IMR-90 (cell line): ENCODE results near the gene COL15A1. TPM values are rescaled to one million over a fixed set of nuclear protein-coding genes. Genes with fewer than 3 reads are reported as not detected.

Experiments used
- ATAC-seq: fragments of 200-7000 bp; cut with Tn5 transposase; 2 replicates; pipeline ENCODE4 v1.9.1; 2020; ENCODE audit warnings: low read depth, mild to moderate bottlenecking, moderate library complexity
- BruUV-seq: library from RNA; stranded (reverse); fragments of 400-500 nt; replicated peaks from 2 replicates; lab custom pipeline; 2021; lab: Mats Ljungman, UMichigan
- CTCF ChIA-PET: fragments of 300-600 bp; formaldehyde crosslinking; extraction: SDS; loops from one replicate; lab custom pipeline; 2021; ENCODE audit warnings: antibody characterized with exemption; lab: Yijun Ruan, JAX
- POLR2A ChIA-PET: fragments of 300-600 bp; sonication (Branson Sonifier 250); formaldehyde crosslinking; loops from one replicate; lab custom pipeline; 2022; ENCODE audit warnings: antibody characterized with exemption; ENCODE audit not compliant: unreplicated experiment; lab: Charles Lee
- DNase-seq: peaks from one replicate; pipeline ENCODE4 v3.0.0; 2013
- H2AFZ ChIP-seq: replicated peaks from 2 replicates; pipeline ENCODE3; 2013; ENCODE audit warnings: low read length, mild to moderate bottlenecking; ENCODE audit not compliant: poor library complexity
- H2AK5ac ChIP-seq: 2 replicates; pipeline ENCODE4 v1.6.1; 2013; ENCODE audit warnings: low read depth, low read length, inconsistent platforms
- H2AK9ac ChIP-seq: replicated peaks from 2 replicates; pipeline ENCODE3; 2013; ENCODE audit warnings: mild to moderate bottlenecking, low read depth, low read length, moderate library complexity; ENCODE audit not compliant: poor library complexity
- H2BK120ac ChIP-seq: 2 replicates; pipeline ENCODE4 v1.6.1; 2013; ENCODE audit warnings: low read depth, low read length, inconsistent platforms
- H2BK15ac ChIP-seq: 3 replicates; pipeline ENCODE4 v1.6.1; 2013; ENCODE audit warnings: low read depth, low read length, inconsistent platforms
- H2BK20ac ChIP-seq: 2 replicates; pipeline ENCODE4 v1.6.1; 2013; ENCODE audit warnings: low read depth, mild to moderate bottlenecking, inconsistent platforms, low read length, moderate library complexity
- H2BK5ac ChIP-seq: 2 replicates; pipeline ENCODE4 v1.6.1; 2013; ENCODE audit warnings: mild to moderate bottlenecking, low read depth, low read length, inconsistent platforms; ENCODE audit not compliant: poor library complexity, severe bottlenecking
- H3K14ac ChIP-seq: replicated peaks from 2 replicates; pipeline ENCODE4 v1.6.1; 2013; ENCODE audit warnings: low read depth, low read length, inconsistent platforms
- H3K18ac ChIP-seq: 2 replicates; pipeline ENCODE4 v1.6.1; 2013; ENCODE audit warnings: low read depth, low read length, control low read depth
- H3K23ac ChIP-seq: 2 replicates; pipeline ENCODE4 v1.6.1; 2013; ENCODE audit warnings: low read depth, low read length, inconsistent platforms
- H3K27ac ChIP-seq: 2 replicates; pipeline ENCODE4 v1.5.1; 2013; ENCODE audit warnings: mild to moderate bottlenecking, control low read depth, low read length; ENCODE audit not compliant: insufficient read depth
- H3K27me3 ChIP-seq: 2 replicates; pipeline ENCODE4 v1.6.1; 2013; ENCODE audit warnings: low read length; ENCODE audit not compliant: control insufficient read depth, insufficient read depth
- H3K36me3 ChIP-seq: 2 replicates; pipeline ENCODE4 v1.6.1; 2013; ENCODE audit warnings: low read length, mixed read lengths; ENCODE audit not compliant: control insufficient read depth, insufficient read depth
- H3K4ac ChIP-seq: 2 replicates; pipeline ENCODE4 v1.6.1; 2013; ENCODE audit warnings: low read depth, low read length, inconsistent platforms
- H3K4me1 ChIP-seq: 2 replicates; pipeline ENCODE4 v1.6.1; 2013; ENCODE audit warnings: low read length, mixed read lengths; ENCODE audit not compliant: control insufficient read depth, insufficient read depth
- H3K4me2 ChIP-seq: 2 replicates; pipeline ENCODE4 v1.6.1; 2013; ENCODE audit warnings: low read depth, mild to moderate bottlenecking, control low read depth, low read length, moderate library complexity
- H3K4me3 ChIP-seq: 2 replicates; pipeline ENCODE4 v1.5.1; 2013; ENCODE audit warnings: low read depth, mild to moderate bottlenecking, control low read depth, low read length, moderate library complexity; ENCODE audit not compliant: insufficient read depth
- H3K56ac ChIP-seq: 2 replicates; pipeline ENCODE4 v1.6.1; 2013; ENCODE audit warnings: low read length, inconsistent platforms; ENCODE audit not compliant: insufficient read depth; ENCODE audit errors: extremely low read depth
- H3K79me1 ChIP-seq, 2 experiments: 2 replicates each; pipeline ENCODE4 v1.6.1; 2013; ENCODE audit warnings: low read length in 2 of 2, inconsistent platforms in 1 of 2, low read depth in 1 of 2
- H3K9ac ChIP-seq: 2 replicates; pipeline ENCODE4 v1.6.1; 2013; ENCODE audit warnings: low read depth, low read length, control low read depth
- H3K9me1 ChIP-seq: 2 replicates; pipeline ENCODE4 v1.6.1; 2013; ENCODE audit warnings: low read length, inconsistent platforms; ENCODE audit not compliant: insufficient read depth
- H3K9me3 ChIP-seq: 2 replicates; pipeline ENCODE4 v1.6.1; 2013; ENCODE audit warnings: low read length; ENCODE audit not compliant: control insufficient read depth, insufficient read depth
- H4K20me1 ChIP-seq: 2 replicates; pipeline ENCODE4 v1.6.1; 2013; ENCODE audit warnings: low read length, inconsistent platforms; ENCODE audit not compliant: insufficient read depth
- H4K5ac ChIP-seq: 2 replicates; pipeline ENCODE4 v1.6.1; 2013; ENCODE audit warnings: mild to moderate bottlenecking, low read depth, low read length, control low read depth
- H4K8ac ChIP-seq, 2 experiments: 2 replicates each; pipeline ENCODE4 v1.6.1; 2013; ENCODE audit warnings: low read depth in 2 of 2, low read length in 2 of 2, control low read depth in 1 of 2, inconsistent platforms in 1 of 2
- H4K91ac ChIP-seq: 2 replicates; pipeline ENCODE4 v1.6.1; 2013; ENCODE audit warnings: low read depth, low read length, inconsistent platforms; ENCODE audit not compliant: insufficient read depth
- BHLHE40 ChIP-seq: fragments of 150-350 bp; IDR thresholded peaks from 2 replicates; pipeline ENCODE4 v1.6.1; 2016; ENCODE audit warnings: mild to moderate bottlenecking, low read depth, low read length
- CEBPB ChIP-seq: IDR thresholded peaks from 2 replicates; pipeline ENCODE4 v1.6.1; 2012; ENCODE audit warnings: low read depth, low read length, improper control_type of control experiment
- CHD1 ChIP-seq: IDR thresholded peaks from 2 replicates; pipeline ENCODE4 v1.6.1; 2012; ENCODE audit warnings: low read depth, low read length, improper control_type of control experiment
- FOS ChIP-seq: fragments of 150-350 bp; IDR thresholded peaks from 2 replicates; pipeline ENCODE4 v1.6.1; 2016; ENCODE audit warnings: low read depth, low read length
- MAFK ChIP-seq: IDR thresholded peaks from 2 replicates; pipeline ENCODE4 v1.6.1; 2012; ENCODE audit warnings: low read depth, low read length, improper control_type of control experiment
- MAZ ChIP-seq: IDR thresholded peaks from 2 replicates; pipeline ENCODE4 v1.6.1; 2012; ENCODE audit warnings: low read depth, mild to moderate bottlenecking, low read length, improper control_type of control experiment, moderate library complexity, borderline replicate concordance
- MXI1 ChIP-seq: IDR thresholded peaks from 2 replicates; pipeline ENCODE4 v1.6.1; 2012; ENCODE audit warnings: low read depth, mild to moderate bottlenecking, low read length, moderate library complexity, borderline replicate concordance
- NFE2L2 ChIP-seq: fragments of 150-350 bp; IDR thresholded peaks from 2 replicates; pipeline ENCODE4 v1.6.1; 2016; ENCODE audit warnings: low read depth, mild to moderate bottlenecking, low read length
- POLR2A ChIP-seq: IDR thresholded peaks from 2 replicates; pipeline ENCODE4 v1.6.1; 2012; ENCODE audit warnings: mild to moderate bottlenecking, low read depth, low read length
- RAD21 ChIP-seq: IDR thresholded peaks from 2 replicates; pipeline ENCODE4 v1.6.1; 2012; ENCODE audit warnings: low read length, improper control_type of control experiment
- RCOR1 ChIP-seq: IDR thresholded peaks from 2 replicates; pipeline ENCODE4 v1.6.1; 2012; ENCODE audit warnings: mild to moderate bottlenecking, low read length, improper control_type of control experiment; ENCODE audit not compliant: insufficient replicate concordance
- RFX5 ChIP-seq: IDR thresholded peaks from 2 replicates; pipeline ENCODE4 v1.8.0; 2012; ENCODE audit warnings: low read depth, mild to moderate bottlenecking, low read length, moderate library complexity
- SMC3 ChIP-seq: fragments of 150-350 bp; IDR thresholded peaks from 2 replicates; pipeline ENCODE4 v1.6.1; 2016; ENCODE audit warnings: low read depth, mild to moderate bottlenecking, antibody characterized with exemption, low read length, moderate library complexity
- WGBS, 2 experiments: methylation state at CpG; one replicate each; pipeline versions ENCODE4 v1.1.5 to v1.1.7; 2013; ENCODE audit warnings: missing lambda C conversion rate in 2 of 2; ENCODE audit not compliant: insufficient read length in 1 of 2; ENCODE audit errors: extremely low coverage in 2 of 2; 5-methylcytosine and 5-hydroxymethylcytosine counted together
- dilution Hi-C: fragments of 300-500 bp; cut with HindIII; formaldehyde crosslinking; loops from one replicate; pipeline ENCODE4 v1.14.3; 2018; ENCODE audit warnings: low sequenced_read_pairs; ENCODE audit not compliant: unreplicated experiment
- in situ Hi-C: fragments of 300-500 bp; cut with MboI; formaldehyde crosslinking; loops from 3 replicates; pipeline ENCODE4 v1.14.3; 2019; ENCODE audit warnings: low sequenced_read_pairs, inconsistent platforms, mixed read lengths
- intact Hi-C: fragments of 100-400 bp; cut with micrococcal nuclease; formaldehyde crosslinking; loops from 2 replicates; pipeline ENCODE4 v1.10.0; 2022
- polyA plus RNA-seq, 3 experiments: library from polyadenylated mRNA; depleted of rRNA; stranded (reverse); fragments of >200 nt; gene quantifications; 2 replicates each; pipeline ENCODE4 v1.2.3, GENCODE V29; 2012; ENCODE audit warnings: low replicate concordance in 1 of 3
- total RNA-seq: library from RNA; depleted of rRNA; stranded (reverse); fragments of >200 nt; gene quantifications from 2 replicates; pipeline ENCODE4 v1.2.3, GENCODE V29; 2012
- TF ChIP-seq, protein P1 (sequence below): conservative IDR thresholded peaks from 2 replicates; pipeline ENCODE4 v1.5.1; 2012; ENCODE audit warnings: mild to moderate bottlenecking, low read depth, low read length, improper control_type of control experiment
- TF ChIP-seq, protein P2 (sequence below): fragments of 150-350 bp; IDR thresholded peaks from 2 replicates; pipeline ENCODE4 v1.6.1; 2016; ENCODE audit warnings: low read depth, mild to moderate bottlenecking, low read length, moderate library complexity, borderline replicate concordance
- TF ChIP-seq, protein P3 (sequence below): fragments of 150-350 bp; IDR thresholded peaks from 2 replicates; pipeline ENCODE4 v1.6.1; 2017; ENCODE audit warnings: mild to moderate bottlenecking, antibody characterized with exemption, low read length, low read depth

COL15A1 gene
- total and polyA plus RNA-seq, 2 of the 4 experiments (the other 2 are of a cell fraction), result 2.2 to 3.7 TPM

DNA sequence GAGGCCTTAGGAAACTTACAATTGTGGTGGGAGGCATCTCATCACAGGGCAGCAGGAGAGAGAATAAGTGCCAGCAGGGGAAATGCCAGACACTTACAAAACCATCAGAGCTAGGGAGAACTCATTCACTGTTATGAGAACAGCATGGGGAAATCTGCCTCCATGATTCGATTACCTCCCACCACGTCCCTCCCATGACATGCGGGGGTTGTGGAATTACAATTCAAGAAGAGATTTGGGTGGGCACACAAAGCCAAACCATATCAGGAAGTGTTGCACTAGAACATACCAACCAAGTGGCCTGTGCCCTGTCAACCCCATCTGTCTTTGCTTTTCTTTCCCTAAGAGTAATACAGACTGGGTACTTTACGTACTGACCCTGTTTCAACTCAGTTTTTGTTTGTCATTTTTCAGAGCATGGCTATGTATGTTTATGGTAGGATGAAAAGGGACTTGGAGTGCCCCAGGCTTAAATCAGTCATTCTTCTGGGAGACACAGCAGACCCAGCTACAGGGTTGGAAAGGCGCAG lies 102.9 kb downstream of the COL15A1 start:
- H4K91ac ChIP-seq, result peak overlapping the region; percentile 57; the same call in 1 of the 2 replicates
- no peak overlapping the region for H3K4me2 ChIP-seq
- H3K14ac ChIP-seq, result 0 out of 2 replicates have a peak overlapping the region, but pooled peaks have one; percentile 19
- TF ChIP-seq MXI1 (no peak), POLR2A (no peak), FOS (no peak), BHLHE40 (no peak), MAZ (no peak), CEBPB (no peak), NFE2L2 (no peak), RFX5 (no peak), RCOR1 (no peak), SMC3 (no peak), CHD1 (no peak), RAD21 (no peak), MAFK (no peak)
- TF ChIP-seq, protein P1, sequence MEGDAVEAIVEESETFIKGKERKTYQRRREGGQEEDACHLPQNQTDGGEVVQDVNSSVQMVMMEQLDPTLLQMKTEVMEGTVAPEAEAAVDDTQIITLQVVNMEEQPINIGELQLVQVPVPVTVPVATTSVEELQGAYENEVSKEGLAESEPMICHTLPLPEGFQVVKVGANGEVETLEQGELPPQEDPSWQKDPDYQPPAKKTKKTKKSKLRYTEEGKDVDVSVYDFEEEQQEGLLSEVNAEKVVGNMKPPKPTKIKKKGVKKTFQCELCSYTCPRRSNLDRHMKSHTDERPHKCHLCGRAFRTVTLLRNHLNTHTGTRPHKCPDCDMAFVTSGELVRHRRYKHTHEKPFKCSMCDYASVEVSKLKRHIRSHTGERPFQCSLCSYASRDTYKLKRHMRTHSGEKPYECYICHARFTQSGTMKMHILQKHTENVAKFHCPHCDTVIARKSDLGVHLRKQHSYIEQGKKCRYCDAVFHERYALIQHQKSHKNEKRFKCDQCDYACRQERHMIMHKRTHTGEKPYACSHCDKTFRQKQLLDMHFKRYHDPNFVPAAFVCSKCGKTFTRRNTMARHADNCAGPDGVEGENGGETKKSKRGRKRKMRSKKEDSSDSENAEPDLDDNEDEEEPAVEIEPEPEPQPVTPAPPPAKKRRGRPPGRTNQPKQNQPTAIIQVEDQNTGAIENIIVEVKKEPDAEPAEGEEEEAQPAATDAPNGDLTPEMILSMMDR, result no peak
- TF ChIP-seq, protein P2, sequence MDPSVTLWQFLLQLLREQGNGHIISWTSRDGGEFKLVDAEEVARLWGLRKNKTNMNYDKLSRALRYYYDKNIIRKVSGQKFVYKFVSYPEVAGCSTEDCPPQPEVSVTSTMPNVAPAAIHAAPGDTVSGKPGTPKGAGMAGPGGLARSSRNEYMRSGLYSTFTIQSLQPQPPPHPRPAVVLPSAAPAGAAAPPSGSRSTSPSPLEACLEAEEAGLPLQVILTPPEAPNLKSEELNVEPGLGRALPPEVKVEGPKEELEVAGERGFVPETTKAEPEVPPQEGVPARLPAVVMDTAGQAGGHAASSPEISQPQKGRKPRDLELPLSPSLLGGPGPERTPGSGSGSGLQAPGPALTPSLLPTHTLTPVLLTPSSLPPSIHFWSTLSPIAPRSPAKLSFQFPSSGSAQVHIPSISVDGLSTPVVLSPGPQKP, result no peak
- TF ChIP-seq, protein P3, sequence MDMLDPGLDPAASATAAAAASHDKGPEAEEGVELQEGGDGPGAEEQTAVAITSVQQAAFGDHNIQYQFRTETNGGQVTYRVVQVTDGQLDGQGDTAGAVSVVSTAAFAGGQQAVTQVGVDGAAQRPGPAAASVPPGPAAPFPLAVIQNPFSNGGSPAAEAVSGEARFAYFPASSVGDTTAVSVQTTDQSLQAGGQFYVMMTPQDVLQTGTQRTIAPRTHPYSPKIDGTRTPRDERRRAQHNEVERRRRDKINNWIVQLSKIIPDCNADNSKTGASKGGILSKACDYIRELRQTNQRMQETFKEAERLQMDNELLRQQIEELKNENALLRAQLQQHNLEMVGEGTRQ, result no peak
- ChIA-PET CTCF (no interaction called here), POLR2A (no interaction called here)
- peak overlapping the region; percentile 19; the same call in 1 of the 2 replicates for H4K5ac ChIP-seq
- H3K79me1 ChIP-seq, result 0 out of 4 replicates have a peak, but pooled peaks cover 0 to 1% of the 10 kb centered on the region in 2 experiments
- ATAC-seq, result no peak
- H2AK9ac ChIP-seq, result no peak overlapping the region
- H3K4ac ChIP-seq, result no peak overlapping the region; the same call in 1 of the 2 replicates
- no peak overlapping the region for H2BK20ac ChIP-seq
- no peaks in the 10 kb centered on the region for H4K20me1 ChIP-seq
- H3K4me3 ChIP-seq, result no peak overlapping the region
- in situ Hi-C loops, result no loop called here
- intact Hi-C loops, result no loop called here
- H3K56ac ChIP-seq, result no peak overlapping the region
- no peaks in the 10 kb centered on the region for H3K27me3 ChIP-seq
- BruUV-seq, result no TSS peak
- H2AK5ac ChIP-seq, result peak overlapping the region; percentile 69
- peaks cover 55% of the 10 kb centered on the region; the same call in 1 of the 2 replicates for H3K36me3 ChIP-seq
- peaks cover 17% of the 10 kb centered on the region for H3K9me1 ChIP-seq
- peaks cover 17% of the 10 kb centered on the region for H3K4me1 ChIP-seq
- no peak overlapping the region for H3K9ac ChIP-seq
- H2BK5ac ChIP-seq, result no peak overlapping the region
- H3K27ac ChIP-seq, result no peak overlapping the region
- peaks cover 17% of the 10 kb centered on the region for H3K9me3 ChIP-seq
- H2BK120ac ChIP-seq, result no peak overlapping the region
- no peak overlapping the region; a peak in 1 of 4 replicates for H4K8ac ChIP-seq
- H2AFZ ChIP-seq, result no peak overlapping the region
- peak overlapping the region; percentile 54; the same call in 1 of the 2 replicates for H3K18ac ChIP-seq
- H3K23ac ChIP-seq, result no peak overlapping the region
- peak overlapping the region; percentile 86; the same call in 2 of the 3 replicates for H2BK15ac ChIP-seq
- no CpG with 5 or more reads among the region's 5 CpGs for WGBS, 2 experiments
- DNase-seq, result no peak
- dilution Hi-C loops, result no loop called here
